PC-3 (cell line): ENCODE data around the gene TMEM106B. TPM values are rescaled to one million over a fixed set of nuclear protein-coding genes. Genes with fewer than 3 reads are reported as not detected.
A peak's percentile ranks its signal among the peaks of the same experiment; 100 is the strongest.

Source experiments
- ATAC-seq: fragments of 200-7000 bp; cut with Tn5 transposase; 2 replicates; pipeline ENCODE4 v1.9.1; 2020; ENCODE audit warnings: mild to moderate bottlenecking, moderate library complexity
- BruUV-seq: library from RNA; stranded (reverse); fragments of 400-500 nt; replicated peaks from 2 replicates; lab custom pipeline; 2021; lab: Mats Ljungman, UMichigan
- CTCF ChIA-PET: fragments of 300-600 bp; sonication (Branson Sonifier 250); formaldehyde crosslinking; loops from one replicate; lab custom pipeline; 2022; ENCODE audit warnings: antibody characterized with exemption; lab: Charles Lee
- POLR2A ChIA-PET: fragments of 300-600 bp; sonication (Branson Sonifier 250); formaldehyde crosslinking; loops from one replicate; lab custom pipeline; 2022; ENCODE audit warnings: antibody characterized with exemption; ENCODE audit not compliant: unreplicated experiment; lab: Charles Lee
- DNase-seq: peaks from one replicate; pipeline ENCODE4 v3.0.0-alpha.2; 2015
- H2AFZ ChIP-seq: fragments of 300-600 bp; sonication (generic); 2 replicates; pipeline ENCODE4 v1.6.0; 2016; ENCODE audit warnings: antibody characterized with exemption, low read length
- H3F3A ChIP-seq: fragments of 300-600 bp; sonication (generic); one replicate; pipeline ENCODE4 v1.6.0; 2017; ENCODE audit warnings: antibody characterized with exemption, low read length, control low read depth, mild to moderate bottlenecking; ENCODE audit not compliant: unreplicated experiment
- H3K27ac ChIP-seq: fragments of 300-600 bp; sonication (generic); 2 replicates; pipeline ENCODE4 v1.5.1; 2016; ENCODE audit warnings: mild to moderate bottlenecking, low read length
- H3K27me3 ChIP-seq: fragments of 300-600 bp; sonication (generic); 2 replicates; pipeline ENCODE4 v1.6.1; 2016; ENCODE audit warnings: low read length, mixed read lengths
- H3K36me3 ChIP-seq: fragments of 300-600 bp; sonication (generic); 2 replicates; pipeline ENCODE4 v1.6.1; 2016; ENCODE audit warnings: low read depth, mixed run types, low read length, mixed read lengths
- H3K4me1 ChIP-seq: fragments of 300-600 bp; sonication (generic); 2 replicates; pipeline ENCODE4 v1.5.1; 2016; ENCODE audit warnings: low read length; ENCODE audit not compliant: insufficient read depth
- H3K4me2 ChIP-seq: fragments of 300-600 bp; sonication (generic); 2 replicates; pipeline ENCODE4 v1.6.0; 2016; ENCODE audit warnings: low read length
- H3K4me3 ChIP-seq: fragments of 300-600 bp; sonication (generic); 2 replicates; pipeline ENCODE4 v1.5.1; 2016; ENCODE audit warnings: mild to moderate bottlenecking, low read length, mixed read lengths
- H3K79me2 ChIP-seq: fragments of 300-600 bp; sonication (generic); 2 replicates; pipeline ENCODE4 v1.6.1; 2017; ENCODE audit warnings: low read length, mixed read lengths
- H3K9ac ChIP-seq: fragments of 300-600 bp; sonication (generic); 2 replicates; pipeline ENCODE4 v1.6.0; 2016; ENCODE audit warnings: mild to moderate bottlenecking, low read length
- H3K9me2 ChIP-seq: fragments of 300-600 bp; sonication (generic); replicated peaks from 2 replicates; pipeline ENCODE4 v1.6.1; 2016; ENCODE audit warnings: mixed run types, low read length, mixed read lengths
- H3K9me3 ChIP-seq: fragments of 300-600 bp; sonication (generic); 2 replicates; pipeline ENCODE4 v1.6.1; 2016; ENCODE audit warnings: low read length, mixed read lengths
- H4K20me1 ChIP-seq: fragments of 300-600 bp; sonication (generic); 2 replicates; pipeline ENCODE4 v1.6.1; 2016; ENCODE audit warnings: low read length, mixed read lengths
- EZH2 ChIP-seq: fragments of 300-600 bp; sonication (generic); IDR thresholded peaks from one replicate; pipeline ENCODE4 v1.6.1; 2017; ENCODE audit warnings: antibody characterized with exemption, mild to moderate bottlenecking, low read length; ENCODE audit not compliant: unreplicated experiment
- EZH2phosphoT487 ChIP-seq: fragments of 300-600 bp; sonication (generic); IDR thresholded peaks from 2 replicates; pipeline ENCODE4 v1.6.1; 2018; ENCODE audit warnings: mild to moderate bottlenecking, antibody characterized with exemption, low read length, borderline replicate concordance
- intact Hi-C: fragments of 100-400 bp; cut with micrococcal nuclease; formaldehyde crosslinking; loops from 2 replicates; pipeline ENCODE4 v1.9.0; 2023
- total RNA-seq: library from RNA; depleted of rRNA; stranded (reverse); fragments of >200 nt; gene quantifications from 2 replicates; pipeline ENCODE4 v1.2.3, GENCODE V29; 2014
- TF ChIP-seq, protein P1 (sequence below): fragments of 300-600 bp; sonication (generic); conservative IDR thresholded peaks from 2 replicates; pipeline ENCODE4 v1.5.1; 2017; ENCODE audit warnings: antibody characterized with exemption, low read depth, mild to moderate bottlenecking, low read length

Gene TMEM106B
- total RNA-seq, 1 experiment from 2014 or later: 41.6 TPM

DNA sequence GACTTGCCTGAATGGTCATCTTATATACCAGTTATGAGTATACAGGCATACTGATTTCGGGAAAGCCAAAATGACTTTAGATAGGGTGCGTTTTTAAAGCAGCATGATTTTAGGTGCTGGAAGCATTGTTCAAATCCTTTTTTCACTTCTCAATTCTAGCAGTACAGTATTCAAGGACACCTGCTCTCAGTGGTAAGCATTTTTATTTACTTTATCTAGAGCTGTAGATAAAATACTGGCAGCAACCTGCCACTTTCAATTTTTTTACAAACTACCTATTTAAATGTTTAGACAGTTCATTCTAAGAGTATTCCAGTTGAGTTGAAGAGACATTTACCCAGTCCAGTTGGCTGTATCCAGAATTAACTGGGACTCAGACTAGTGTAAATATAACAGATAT is 33.6 kb downstream of the TMEM106B start:
- Histone ChIP-seq H3K36me3 (no peaks in the 10 kb centered on the region), H3K4me3 (no peak overlapping the region), H3K4me2 (peak overlapping the region; percentile 32), H4K20me1 (no peaks in the 10 kb centered on the region), H3F3A (no peaks in the 10 kb centered on the region), H3K79me2 (no peaks in the 10 kb centered on the region), H3K4me1 (peaks cover 11% of the 10 kb centered on the region), H3K27me3 (no peaks in the 10 kb centered on the region), H3K27ac (peak overlapping the region; percentile 34; the same call in 1 of the 2 replicates), H3K9me3 (no peaks in the 10 kb centered on the region), H3K9ac (no peak overlapping the region), H3K9me2 (no peaks in the 10 kb centered on the region), H2AFZ (no peak overlapping the region)
- ChIA-PET POLR2A (interaction anchor here (0.7 kb wide), 1 partner anchor 26 kb away, joined by 3 read pairs; no protein-coding TSS in a partner anchor), CTCF (interaction anchor here (0.7 to 0.8 kb wide), 4 partner anchors 78 to 885 kb away, joined by 4 to 12 read pairs (median 8); no protein-coding TSS in a partner anchor)
- BruUV-seq: no TSS peak
- intact Hi-C loops: loop anchor here (2.0 to 10.0 kb wide), 4 partner anchors 24 to 410 kb away; partner anchors contain the start of gene THSD7A
- TF ChIP-seq EZH2phosphoT487 (no peak), EZH2 (no peak)
- no peak for DNase-seq
- no peak; the same call in none of the 2 replicates for ATAC-seq

DNA sequence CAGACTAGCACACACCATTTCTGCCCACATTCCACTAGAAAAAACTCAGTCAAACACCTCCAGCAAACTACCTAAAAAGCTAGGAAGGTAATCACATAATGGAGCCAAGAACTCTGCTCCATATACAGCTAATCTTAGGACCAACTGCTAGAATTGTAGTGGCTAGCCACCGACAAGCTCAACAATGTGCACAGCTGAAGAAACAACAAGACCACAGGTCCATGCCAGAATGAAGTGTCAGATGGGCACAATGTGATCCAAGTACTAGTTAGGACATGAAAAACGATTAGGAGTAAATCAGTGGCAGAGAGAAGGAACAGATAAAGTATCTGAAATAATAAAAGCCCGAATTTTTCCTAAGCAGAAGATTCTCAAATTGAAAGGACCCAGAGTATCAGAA is 38.6 kb downstream of the TMEM106B start:
- intact Hi-C loops: loop anchor here (10.0 kb wide), 1 partner anchor 415 kb away; the partner anchor contains the start of gene THSD7A
- POLR2A ChIA-PET: no interaction called here
- ATAC-seq: no peak

DNA sequence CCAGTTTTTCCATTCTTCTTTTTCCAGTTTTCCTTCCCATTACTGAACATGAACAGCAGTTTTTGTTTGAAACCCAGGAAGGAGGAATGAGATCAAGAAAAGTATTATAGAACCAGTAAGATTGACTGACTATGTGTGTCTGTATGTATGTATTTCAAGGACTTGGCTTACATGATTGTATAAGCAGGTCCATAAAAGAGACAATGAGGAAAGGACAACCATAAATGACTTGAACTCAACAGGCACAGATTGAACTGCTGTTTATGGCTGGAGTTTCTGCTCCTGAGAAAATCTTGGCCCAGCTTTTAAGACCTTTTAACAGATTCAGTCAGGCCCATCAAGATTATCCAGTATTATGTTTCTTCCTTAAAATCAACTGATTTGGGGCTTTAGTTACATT is 39.1 kb downstream of the TMEM106B start:
- H3K36me3 ChIP-seq: no peaks in the 10 kb centered on the region
- CTCF ChIA-PET: no interaction called here
- H3K4me3 ChIP-seq: no peak overlapping the region
- DNase-seq: no peak
- no peak for ATAC-seq
- H3K9me3 ChIP-seq: no peaks in the 10 kb centered on the region
- H2AFZ ChIP-seq: no peak overlapping the region
- H3K9me2 ChIP-seq: no peaks in the 10 kb centered on the region
- POLR2A ChIA-PET: no interaction called here
- H3K79me2 ChIP-seq: no peaks in the 10 kb centered on the region
- H3K9ac ChIP-seq: no peak overlapping the region
- BruUV-seq: no TSS peak
- no peaks in the 10 kb centered on the region for H3K27me3 ChIP-seq
- H3F3A ChIP-seq: no peaks in the 10 kb centered on the region
- intact Hi-C loops: no loop called here
- H3K4me1 ChIP-seq: peaks cover 4% of the 10 kb centered on the region
- no peak overlapping the region for H3K27ac ChIP-seq
- H3K4me2 ChIP-seq: no peak overlapping the region
- H4K20me1 ChIP-seq: no peaks in the 10 kb centered on the region
- TF ChIP-seq EZH2: no peak
- TF ChIP-seq EZH2phosphoT487: no peak
- TF ChIP-seq, protein P1, sequence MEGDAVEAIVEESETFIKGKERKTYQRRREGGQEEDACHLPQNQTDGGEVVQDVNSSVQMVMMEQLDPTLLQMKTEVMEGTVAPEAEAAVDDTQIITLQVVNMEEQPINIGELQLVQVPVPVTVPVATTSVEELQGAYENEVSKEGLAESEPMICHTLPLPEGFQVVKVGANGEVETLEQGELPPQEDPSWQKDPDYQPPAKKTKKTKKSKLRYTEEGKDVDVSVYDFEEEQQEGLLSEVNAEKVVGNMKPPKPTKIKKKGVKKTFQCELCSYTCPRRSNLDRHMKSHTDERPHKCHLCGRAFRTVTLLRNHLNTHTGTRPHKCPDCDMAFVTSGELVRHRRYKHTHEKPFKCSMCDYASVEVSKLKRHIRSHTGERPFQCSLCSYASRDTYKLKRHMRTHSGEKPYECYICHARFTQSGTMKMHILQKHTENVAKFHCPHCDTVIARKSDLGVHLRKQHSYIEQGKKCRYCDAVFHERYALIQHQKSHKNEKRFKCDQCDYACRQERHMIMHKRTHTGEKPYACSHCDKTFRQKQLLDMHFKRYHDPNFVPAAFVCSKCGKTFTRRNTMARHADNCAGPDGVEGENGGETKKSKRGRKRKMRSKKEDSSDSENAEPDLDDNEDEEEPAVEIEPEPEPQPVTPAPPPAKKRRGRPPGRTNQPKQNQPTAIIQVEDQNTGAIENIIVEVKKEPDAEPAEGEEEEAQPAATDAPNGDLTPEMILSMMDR: no peak

More for the DNA sequence above, 38.6 kb downstream of the TMEM106B start:
- Histone ChIP-seq H3K9ac (no peak overlapping the region), H3K27ac (no peak overlapping the region), H3F3A (no peaks in the 10 kb centered on the region), H3K9me2 (no peaks in the 10 kb centered on the region), H3K36me3 (no peaks in the 10 kb centered on the region), H2AFZ (no peak overlapping the region), H4K20me1 (no peaks in the 10 kb centered on the region), H3K4me3 (no peak overlapping the region), H3K27me3 (no peaks in the 10 kb centered on the region), H3K79me2 (no peaks in the 10 kb centered on the region), H3K4me2 (no peak overlapping the region), H3K9me3 (no peaks in the 10 kb centered on the region), H3K4me1 (peaks cover 9% of the 10 kb centered on the region)
- DNase-seq: no peak
- CTCF ChIA-PET: no interaction called here
- TF ChIP-seq, protein P1: no peak
- TF ChIP-seq EZH2phosphoT487: no peak
- no peak for TF ChIP-seq EZH2
- no TSS peak for BruUV-seq
